ENCODE data around the gene CYP4A11. TPM values are rescaled to one million over a fixed set of nuclear protein-coding genes. Genes with fewer than 3 reads are reported as not detected.
"Not testable (repeated sequence)": the region's sequence is repeated elsewhere in the genome, so short reads cannot be mapped to it uniquely, and the experiment has no call there.

The CYP4A11 gene
- not detected for total RNA-seq

GRCh38 chr1:46941135-46941694 lies at the start of gene CYP4A11:
Gene CYP4A11 (minus strand): TSS chr1:46941476. CDS start chr1:46941433, 43 bp downstream.
- Mint-ChIP-seq H3K27ac (no peak within 1 kb of the TSS), H3K4me1 (no peaks in the 10 kb centered on the region), H3K4me3 (no peak within 1 kb of the TSS), H3K27me3 (peaks cover 30% of the 10 kb centered on the region), H3K36me3 (ENCODE audit: low read depth) (no peaks in the 10 kb centered on the region), H3K9me3 (no peaks in the 10 kb centered on the region)
- ChIA-PET POLR2A (no interaction called here), CTCF (no interaction called here)
- DNase-seq: no peak

GRCh38 chr1:46990541-46990940 lies 49.3 kb upstream of the CYP4A11 start:
- H3K27ac Mint-ChIP-seq: not testable (repeated sequence)

GRCh38 chr1:46983830-46984586 lies 42.7 kb upstream of the CYP4A11 start:
- Mint-ChIP-seq H3K4me1 (no peaks in the 10 kb centered on the region), H3K4me3 (no peak overlapping the region), H3K9me3 (no peaks in the 10 kb centered on the region), H3K36me3 (ENCODE audit: low read depth) (no peaks in the 10 kb centered on the region), H3K27ac (no peak overlapping the region), H3K27me3 (peaks cover 37% of the 10 kb centered on the region)
- ChIA-PET POLR2A (no interaction called here), CTCF (interaction anchor here (0.7 kb wide), 1 partner anchor 30 kb away, joined by 3 read pairs; no protein-coding TSS in a partner anchor)
- DNase-seq: no peak

More at GRCh38 chr1:46990541-46990940, 49.3 kb upstream of the CYP4A11 start:
- H3K4me3 Mint-ChIP-seq; H3K9me3 Mint-ChIP-seq; H3K4me1 Mint-ChIP-seq; CTCF ChIA-PET; POLR2A ChIA-PET; H3K36me3 Mint-ChIP-seq (ENCODE audit: low read depth); DNase-seq: not testable (repeated sequence)
- peaks cover 29% of the 10 kb centered on the region for H3K27me3 Mint-ChIP-seq

- H3K36me3 Mint-ChIP-seq (ENCODE audit: low read depth): no peaks in the 10 kb centered on the region
- POLR2A ChIA-PET: no interaction called here
- H3K4me3 Mint-ChIP-seq: no peak overlapping the region
- peaks cover 40% of the 10 kb centered on the region for H3K27me3 Mint-ChIP-seq
- no peaks in the 10 kb centered on the region for H3K9me3 Mint-ChIP-seq
- CTCF ChIA-PET: no interaction called here
- H3K4me1 Mint-ChIP-seq: no peaks in the 10 kb centered on the region
- H3K27ac Mint-ChIP-seq: no peak overlapping the region
- DNase-seq: no peak
These were observed 42.0 kb upstream of the CYP4A11 start for GRCh38 chr1:46983166-46983829.

- Mint-ChIP-seq H3K27me3 (peaks cover 23% of the 10 kb centered on the region), H3K9me3 (no peaks in the 10 kb centered on the region), H3K4me1 (no peaks in the 10 kb centered on the region), H3K4me3 (no peak overlapping the region), H3K36me3 (ENCODE audit: low read depth) (no peaks in the 10 kb centered on the region), H3K27ac (no peak overlapping the region)
- DNase-seq: no peak
- ChIA-PET POLR2A (no interaction called here), CTCF (no interaction called here)
These were observed 27.8 kb upstream of the CYP4A11 start for GRCh38 chr1:46969014-46969619.

GRCh38 chr1:46962272-46962671 lies 21.0 kb upstream of the CYP4A11 start:
- POLR2A ChIA-PET, H3K9me3 Mint-ChIP-seq: not testable (repeated sequence)

GRCh38 chr1:46961066-46961758 lies 19.9 kb upstream of the CYP4A11 start:
- POLR2A ChIA-PET: no interaction called here
- H3K4me1 Mint-ChIP-seq: no peaks in the 10 kb centered on the region

More at GRCh38 chr1:46962272-46962671, 21.0 kb upstream of the CYP4A11 start:
- H3K36me3 Mint-ChIP-seq (ENCODE audit: low read depth); DNase-seq; H3K4me1 Mint-ChIP-seq; CTCF ChIA-PET; H3K27ac Mint-ChIP-seq; H3K4me3 Mint-ChIP-seq: not testable (repeated sequence)
- H3K27me3 Mint-ChIP-seq: peaks cover 11% of the 10 kb centered on the region

GRCh38 chr1:46960250-46960649 lies 19.0 kb upstream of the CYP4A11 start:
- DNase-seq: no peak
- Mint-ChIP-seq H3K27ac (no peak overlapping the region), H3K36me3 (ENCODE audit: low read depth) (no peaks in the 10 kb centered on the region), H3K4me3 (no peak overlapping the region), H3K4me1 (no peaks in the 10 kb centered on the region), H3K27me3 (peaks cover 16% of the 10 kb centered on the region), H3K9me3 (no peaks in the 10 kb centered on the region)
- ChIA-PET POLR2A (no interaction called here), CTCF (no interaction called here)

More at GRCh38 chr1:46961066-46961758, 19.9 kb upstream of the CYP4A11 start:
- no peak for DNase-seq
- Mint-ChIP-seq H3K36me3 (ENCODE audit: low read depth) (no peaks in the 10 kb centered on the region), H3K9me3 (no peaks in the 10 kb centered on the region), H3K27ac (no peak overlapping the region), H3K4me3 (no peak overlapping the region), H3K27me3 (peaks cover 16% of the 10 kb centered on the region)
- CTCF ChIA-PET: no interaction called here

- H3K36me3 Mint-ChIP-seq (ENCODE audit: low read depth); POLR2A ChIA-PET; H3K4me3 Mint-ChIP-seq; H3K27ac Mint-ChIP-seq; CTCF ChIA-PET; DNase-seq; H3K9me3 Mint-ChIP-seq: not testable (repeated sequence)
- peaks cover 13% of the 10 kb centered on the region for H3K4me1 Mint-ChIP-seq
- H3K27me3 Mint-ChIP-seq: peaks cover 19% of the 10 kb centered on the region
These were observed 13.8 kb upstream of the CYP4A11 start for GRCh38 chr1:46955116-46955515.

GRCh38 chr1:46953847-46954246 lies 12.6 kb upstream of the CYP4A11 start:
- CTCF ChIA-PET: interaction anchor here (0.5 kb wide), 1 partner anchor 31 kb away, joined by 3 read pairs; no protein-coding TSS in a partner anchor
- H3K4me3 Mint-ChIP-seq; H3K36me3 Mint-ChIP-seq (ENCODE audit: low read depth); DNase-seq; H3K27ac Mint-ChIP-seq; POLR2A ChIA-PET; H3K9me3 Mint-ChIP-seq: not testable (repeated sequence)
- Mint-ChIP-seq H3K4me1 (peaks cover 19% of the 10 kb centered on the region), H3K27me3 (peaks cover 16% of the 10 kb centered on the region)

- POLR2A ChIA-PET: not testable (repeated sequence)
These were observed 8.1 kb upstream of the CYP4A11 start for GRCh38 chr1:46949417-46949666.

GRCh38 chr1:46948629-46949416 lies 7.5 kb upstream of the CYP4A11 start:
- ChIA-PET CTCF (interaction anchor here (0.6 kb wide), 1 partner anchor 230 kb away, joined by 3 read pairs; no protein-coding TSS in a partner anchor), POLR2A (no interaction called here)
- H3K27ac Mint-ChIP-seq: no peak overlapping the region

More at GRCh38 chr1:46949417-46949666, 8.1 kb upstream of the CYP4A11 start:
- CTCF ChIA-PET: interaction anchor here (0.6 kb wide), 1 partner anchor 230 kb away, joined by 3 read pairs; no protein-coding TSS in a partner anchor
- not testable (repeated sequence) for H3K27ac Mint-ChIP-seq; H3K36me3 Mint-ChIP-seq (ENCODE audit: low read depth); H3K9me3 Mint-ChIP-seq; H3K4me3 Mint-ChIP-seq; DNase-seq
- Mint-ChIP-seq H3K27me3 (peaks cover 13% of the 10 kb centered on the region), H3K4me1 (peaks cover 33% of the 10 kb centered on the region)

More at GRCh38 chr1:46948629-46949416, 7.5 kb upstream of the CYP4A11 start:
- Mint-ChIP-seq H3K9me3 (no peaks in the 10 kb centered on the region), H3K27me3 (peaks cover 17% of the 10 kb centered on the region), H3K36me3 (ENCODE audit: low read depth) (no peaks in the 10 kb centered on the region), H3K4me1 (peaks cover 33% of the 10 kb centered on the region), H3K4me3 (no peak overlapping the region)
- DNase-seq: no peak

All from activated CD4-positive, alpha-beta memory T cell treated with anti-CD3 and anti-CD28 coated beads, Interleukin-2, amount 10 ng/mL, durations not matched to agents 7 days and 5 days (primary cell).